Measurements from ENCODE around the gene TTC34.

TTC34 gene

GRCh38 chr1:2637442-2638145, 163.9 kb downstream of the TTC34 start:
- Histone ChIP-seq H3K27me3 (ENCODE audit: control insufficient read depth, insufficient read depth, low read length) (no peaks in the 10 kb centered on the region), H3K36me3 (ENCODE audit: insufficient read depth, low read length) (no peaks in the 10 kb centered on the region), H3K9ac (ENCODE audit: low read depth, low read length) (no peak overlapping the region), H3K4me1 (ENCODE audit: control insufficient read depth, insufficient read depth, low read length) (peaks cover 10% of the 10 kb centered on the region), H3K4me2 (ENCODE audit: low read length) (no peak overlapping the region), H3K4me3 (ENCODE audit: low read length) (no peak overlapping the region), H3K9me3 (replicated peaks; ENCODE audit: low read length) (no peaks in the 10 kb centered on the region)

GRCh38 chr1:2636733-2637132, 164.8 kb downstream of the TTC34 start:
- Histone ChIP-seq H3K9ac (ENCODE audit: low read depth, low read length) (no peak overlapping the region), H3K27me3 (ENCODE audit: control insufficient read depth, insufficient read depth, low read length) (no peaks in the 10 kb centered on the region), H3K4me1 (ENCODE audit: control insufficient read depth, insufficient read depth, low read length) (peaks cover 2% of the 10 kb centered on the region), H3K4me2 (ENCODE audit: low read length) (no peak overlapping the region), H3K4me3 (ENCODE audit: low read length) (no peak overlapping the region), H3K36me3 (ENCODE audit: insufficient read depth, low read length) (no peaks in the 10 kb centered on the region), H3K9me3 (replicated peaks; ENCODE audit: low read length) (no peaks in the 10 kb centered on the region)

GRCh38 chr1:2635361-2636010, 166.0 kb downstream of the TTC34 start:
- Histone ChIP-seq H3K4me3 (ENCODE audit: low read length) (no peak overlapping the region), H3K4me2 (ENCODE audit: low read length) (no peak overlapping the region), H3K27me3 (ENCODE audit: control insufficient read depth, insufficient read depth, low read length) (no peaks in the 10 kb centered on the region), H3K36me3 (ENCODE audit: insufficient read depth, low read length) (no peaks in the 10 kb centered on the region), H3K9me3 (replicated peaks; ENCODE audit: low read length) (no peaks in the 10 kb centered on the region), H3K9ac (ENCODE audit: low read depth, low read length) (no peak overlapping the region), H3K4me1 (ENCODE audit: control insufficient read depth, insufficient read depth, low read length) (no peaks in the 10 kb centered on the region)

- H3K4me2 ChIP-seq (ENCODE audit: low read length), result no peak overlapping the region
- no peak overlapping the region for H3K9ac ChIP-seq (ENCODE audit: low read depth, low read length)
- H3K27me3 ChIP-seq (ENCODE audit: control insufficient read depth, insufficient read depth, low read length), result peaks cover 6% of the 10 kb centered on the region
Measured at GRCh38 chr1:2633936-2634491, 167.5 kb downstream of the TTC34 start.

GRCh38 chr1:2633366-2633935, 168.0 kb downstream of the TTC34 start:
- Histone ChIP-seq H3K4me1 (ENCODE audit: control insufficient read depth, insufficient read depth, low read length) (no peaks in the 10 kb centered on the region), H3K4me2 (ENCODE audit: low read length) (no peak overlapping the region), H3K27me3 (ENCODE audit: control insufficient read depth, insufficient read depth, low read length) (peaks cover 6% of the 10 kb centered on the region), H3K9me3 (replicated peaks; ENCODE audit: low read length) (no peaks in the 10 kb centered on the region), H3K36me3 (ENCODE audit: insufficient read depth, low read length) (no peaks in the 10 kb centered on the region), H3K9ac (ENCODE audit: low read depth, low read length) (no peak overlapping the region), H3K4me3 (ENCODE audit: low read length) (no peak overlapping the region)

More at GRCh38 chr1:2633936-2634491, 167.5 kb downstream of the TTC34 start:
- Histone ChIP-seq H3K4me3 (ENCODE audit: low read length) (no peak overlapping the region), H3K4me1 (ENCODE audit: control insufficient read depth, insufficient read depth, low read length) (no peaks in the 10 kb centered on the region), H3K9me3 (replicated peaks; ENCODE audit: low read length) (no peaks in the 10 kb centered on the region), H3K36me3 (ENCODE audit: insufficient read depth, low read length) (no peaks in the 10 kb centered on the region)

- H3K36me3 ChIP-seq (ENCODE audit: insufficient read depth, low read length), result no peaks in the 10 kb centered on the region
- H3K9ac ChIP-seq (ENCODE audit: low read depth, low read length), result no peak within 1 kb of the TSS
- H3K9me3 ChIP-seq (replicated peaks; ENCODE audit: low read length), result no peaks in the 10 kb centered on the region
- no peaks in the 10 kb centered on the region for H3K4me1 ChIP-seq (ENCODE audit: control insufficient read depth, insufficient read depth, low read length)
- no peak within 1 kb of the TSS for H3K4me3 ChIP-seq (ENCODE audit: low read length)
- no peak within 1 kb of the TSS for H3K4me2 ChIP-seq (ENCODE audit: low read length)
- peaks cover 12% of the 10 kb centered on the region for H3K27me3 ChIP-seq (ENCODE audit: control insufficient read depth, insufficient read depth, low read length)
Measured at GRCh38 chr1:2632561-2633361, 168.7 kb downstream of the TTC34 start, which contains the start of gene MMEL1. TSS of gene MMEL1 (minus strand) at chr1:2633016. CDS start at chr1:2629484, 3,532 bp downstream.

DNA sequence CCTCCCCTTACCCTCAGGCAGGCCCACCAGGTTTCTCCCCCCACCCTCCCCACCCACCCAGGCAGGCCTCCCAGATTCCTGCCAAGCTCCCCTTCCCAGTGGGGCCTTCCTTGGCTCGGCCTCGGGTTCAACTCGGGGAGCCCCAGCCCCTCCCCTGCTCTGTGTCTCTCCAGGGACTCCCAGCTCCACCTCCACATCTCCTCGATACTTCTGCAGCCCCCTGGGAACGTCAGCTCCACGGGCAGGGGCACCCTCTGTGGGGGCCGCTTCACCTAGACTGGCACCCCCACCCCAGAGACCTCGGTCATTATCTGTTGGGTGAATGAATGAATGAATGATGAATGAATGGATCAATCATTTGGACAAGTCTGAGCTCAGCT, 169.5 kb downstream of the TTC34 start:
- H3K9ac ChIP-seq (ENCODE audit: low read depth, low read length), result no peak overlapping the region
- no peaks in the 10 kb centered on the region for H3K4me1 ChIP-seq (ENCODE audit: control insufficient read depth, insufficient read depth, low read length)
- H3K4me3 ChIP-seq (ENCODE audit: low read length), result no peak overlapping the region
- no peaks in the 10 kb centered on the region for H3K36me3 ChIP-seq (ENCODE audit: insufficient read depth, low read length)
- no peak overlapping the region for H3K4me2 ChIP-seq (ENCODE audit: low read length)
- peaks cover 19% of the 10 kb centered on the region for H3K27me3 ChIP-seq (ENCODE audit: control insufficient read depth, insufficient read depth, low read length)
- no peaks in the 10 kb centered on the region for H3K9me3 ChIP-seq (replicated peaks; ENCODE audit: low read length)

GRCh38 chr1:2631136-2632050, 170.1 kb downstream of the TTC34 start:
- no peaks in the 10 kb centered on the region for H3K9me3 ChIP-seq (replicated peaks; ENCODE audit: low read length)
- peaks cover 26% of the 10 kb centered on the region for H3K27me3 ChIP-seq (ENCODE audit: control insufficient read depth, insufficient read depth, low read length)
- no peak overlapping the region for H3K4me2 ChIP-seq (ENCODE audit: low read length)
- no peaks in the 10 kb centered on the region for H3K4me1 ChIP-seq (ENCODE audit: control insufficient read depth, insufficient read depth, low read length)
- H3K36me3 ChIP-seq (ENCODE audit: insufficient read depth, low read length), result no peaks in the 10 kb centered on the region
- no peak overlapping the region for H3K4me3 ChIP-seq (ENCODE audit: low read length)
- no peak overlapping the region for H3K9ac ChIP-seq (ENCODE audit: low read depth, low read length)

DNA sequence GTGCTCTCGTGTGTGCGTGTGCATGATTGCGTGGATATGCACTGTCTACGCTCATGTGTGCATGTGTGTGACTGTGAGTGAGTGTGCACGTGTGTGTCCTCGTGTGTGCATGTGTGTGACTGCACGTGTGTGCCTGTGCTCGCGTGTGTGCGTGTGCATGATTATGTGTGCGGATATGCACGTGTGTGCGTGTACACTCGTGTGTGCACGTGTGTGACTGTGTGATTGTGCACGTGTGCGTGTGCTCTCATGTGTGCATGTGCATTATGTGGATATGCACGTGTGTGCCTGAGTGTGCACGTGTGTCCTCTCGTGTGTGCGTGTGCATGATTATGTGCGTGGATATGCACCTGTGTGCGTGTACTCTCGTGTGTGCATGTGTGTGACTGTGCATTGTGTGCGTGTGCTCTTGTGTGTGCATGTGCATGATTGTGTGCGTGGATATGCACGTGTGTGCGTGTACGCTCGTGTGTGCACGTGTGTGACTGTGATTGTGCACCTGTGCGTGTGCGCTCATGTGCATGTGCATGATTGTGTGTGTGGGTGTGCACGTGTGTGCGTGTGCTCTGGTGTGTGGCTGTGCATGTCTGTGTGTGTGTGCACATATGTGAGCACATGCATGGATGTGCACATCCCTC, 170.9 kb downstream of the TTC34 start:
- Histone ChIP-seq H3K4me1 (ENCODE audit: control insufficient read depth, insufficient read depth, low read length) (no peaks in the 10 kb centered on the region), H3K4me3 (ENCODE audit: low read length) (no peak overlapping the region), H3K9me3 (replicated peaks; ENCODE audit: low read length) (no peaks in the 10 kb centered on the region), H3K27me3 (ENCODE audit: control insufficient read depth, insufficient read depth, low read length) (peaks cover 33% of the 10 kb centered on the region), H3K36me3 (ENCODE audit: insufficient read depth, low read length) (no peaks in the 10 kb centered on the region), H3K4me2 (ENCODE audit: low read length) (no peak overlapping the region), H3K9ac (ENCODE audit: low read depth, low read length) (no peak overlapping the region)

Data from skeletal muscle satellite cell (primary cell).